ENCODE measurements around the gene SERPINA5.
"Not testable (repeated sequence)": the region's sequence is repeated elsewhere in the genome, so short reads cannot be mapped to it uniquely, and the experiment has no call there.

SERPINA5 gene

GRCh38 chr14:94631050-94631449 lies 49.8 kb downstream of the SERPINA5 start:
- DNase-seq: no peak

DNA sequence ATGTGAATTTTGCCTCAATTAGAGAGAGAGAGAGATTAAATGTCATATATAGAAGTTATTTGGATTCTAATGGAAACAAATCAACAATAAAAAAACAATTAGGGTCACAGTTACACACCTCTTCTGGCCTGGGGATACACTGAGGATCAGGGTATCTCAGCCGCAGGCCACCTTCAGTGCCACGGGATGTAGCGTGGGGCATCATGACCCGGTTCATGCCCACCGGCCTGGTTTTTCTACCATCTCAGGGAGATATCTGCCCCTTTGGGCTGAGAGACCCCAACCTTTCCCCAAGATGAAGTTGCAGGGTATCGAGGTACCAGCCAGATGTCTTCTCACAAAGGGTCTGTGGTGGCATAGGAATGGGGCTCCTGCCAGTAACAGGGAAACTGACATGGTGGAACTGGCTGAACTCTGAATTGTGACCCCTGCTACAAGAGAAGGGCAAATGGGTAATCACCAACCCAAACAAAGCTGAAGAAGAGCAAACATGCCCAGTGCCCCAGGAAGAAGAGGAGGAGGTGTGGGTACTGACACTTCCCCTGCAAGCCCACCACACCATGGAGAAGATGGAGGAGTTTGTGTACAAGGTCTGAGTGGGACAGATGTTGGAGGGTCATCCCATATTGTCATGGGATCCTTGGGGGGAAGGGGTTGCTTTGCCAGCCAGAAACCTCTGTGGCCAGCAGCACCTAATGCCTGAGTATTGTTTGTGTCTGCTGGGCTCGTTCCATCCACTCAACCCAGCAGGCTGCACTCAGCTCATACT lies 50.5 kb downstream of the SERPINA5 start:
- no peak for DNase-seq

DNA sequence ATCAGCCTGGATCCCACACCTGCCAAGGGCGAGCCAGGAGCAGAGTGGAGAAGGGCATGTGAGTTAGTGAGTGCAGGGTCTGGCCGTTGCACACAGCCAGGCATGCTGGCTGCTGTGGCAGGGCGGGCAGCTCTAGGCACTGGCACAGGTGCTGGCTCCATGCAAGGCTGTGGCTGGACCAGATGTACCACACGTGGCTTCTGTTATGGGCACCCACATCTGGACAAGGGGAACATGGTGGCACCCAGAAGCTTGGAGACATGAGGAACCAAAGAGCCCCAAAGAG lies 51.0 kb downstream of the SERPINA5 start:
- no peak for DNase-seq

DNA sequence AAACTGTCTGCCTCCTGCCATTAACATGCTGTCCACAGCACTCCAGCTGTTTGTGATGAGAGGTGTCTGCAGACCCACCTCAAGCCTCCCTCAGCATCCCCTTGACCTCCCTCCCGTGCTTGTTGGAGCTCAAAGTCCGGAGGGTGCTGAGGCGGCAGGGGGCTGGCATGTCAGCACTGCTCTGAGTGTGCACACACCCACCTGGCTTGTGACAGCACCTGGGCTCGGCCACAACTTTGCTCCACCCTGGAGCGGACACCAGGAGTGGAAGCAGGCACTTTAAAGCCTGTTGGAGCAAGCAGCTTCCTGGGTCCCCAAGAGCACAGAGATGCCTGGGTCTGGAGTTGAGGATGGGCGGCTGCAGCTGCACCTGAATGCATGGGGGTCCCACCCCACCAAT lies 51.9 kb downstream of the SERPINA5 start:
- DNase-seq: no peak

DNA sequence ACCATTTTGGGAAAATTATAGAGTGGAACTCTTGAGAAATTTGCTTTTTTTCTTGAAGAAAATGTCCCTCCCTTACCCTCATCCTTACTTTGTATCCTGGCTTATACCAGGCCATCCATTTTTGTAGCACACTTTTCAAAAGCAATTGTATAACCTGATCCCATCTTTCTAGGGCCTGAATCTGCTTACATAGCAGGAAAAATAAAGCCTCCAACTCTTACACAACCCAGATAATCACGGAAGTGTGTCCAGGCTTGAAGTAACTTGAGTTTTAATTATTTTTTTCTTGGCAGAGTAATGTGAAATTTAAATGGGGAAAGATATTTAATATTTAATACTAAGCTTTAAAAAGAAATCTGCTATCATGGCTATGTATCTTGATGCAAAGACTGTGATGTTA lies 53.9 kb downstream of the SERPINA5 start:
- DNase-seq: no peak

- DNase-seq: no peak
These were observed 55.7 kb downstream of the SERPINA5 start for GRCh38 chr14:94636744-94637412.

- DNase-seq: not testable (repeated sequence)
These were observed 56.6 kb downstream of the SERPINA5 start for GRCh38 chr14:94637814-94638213.

GRCh38 chr14:94638339-94638738 lies 57.1 kb downstream of the SERPINA5 start:
- DNase-seq: no peak

DNA sequence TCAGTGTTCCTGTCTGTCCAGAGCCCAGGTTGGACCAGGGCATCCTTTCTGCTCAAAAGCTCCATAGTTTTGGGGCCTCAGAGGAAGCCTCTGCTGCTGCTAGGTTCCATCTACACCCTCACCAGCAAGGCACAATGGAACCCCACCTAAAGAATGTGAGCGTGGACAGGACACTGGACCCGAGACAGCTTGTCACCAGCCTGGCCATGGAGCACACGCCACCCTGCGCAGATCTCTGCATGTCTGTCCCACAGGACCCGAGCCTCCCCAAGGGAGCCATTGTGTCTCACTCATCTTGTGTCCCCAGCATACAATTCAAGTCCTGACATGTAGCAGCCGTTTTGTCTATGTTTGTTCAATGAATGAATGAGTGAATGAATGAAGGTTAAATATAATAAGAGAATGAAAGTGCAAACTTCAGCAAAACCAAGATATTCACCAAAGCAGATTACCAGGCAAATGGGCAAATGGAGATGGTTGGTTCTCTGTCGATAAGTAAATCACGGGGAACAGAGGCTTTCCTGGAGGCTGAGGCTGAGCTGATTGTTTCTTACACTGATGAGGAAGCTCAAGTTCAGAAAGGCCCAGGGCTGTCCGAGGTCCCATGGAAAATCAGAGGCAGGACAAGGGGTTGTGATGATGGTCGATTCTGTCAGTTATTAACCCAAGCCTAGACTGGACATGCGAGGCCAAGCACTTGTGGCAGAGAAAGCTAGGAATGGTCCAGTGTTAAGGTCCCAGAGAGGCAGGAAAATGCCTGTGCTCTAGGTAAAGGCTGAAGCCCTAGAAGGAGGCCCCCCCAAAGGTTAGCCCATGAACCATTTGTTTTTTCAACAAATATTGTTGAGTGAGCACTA lies 58.0 kb downstream of the SERPINA5 start:
- DNase-seq: no peak

DNA sequence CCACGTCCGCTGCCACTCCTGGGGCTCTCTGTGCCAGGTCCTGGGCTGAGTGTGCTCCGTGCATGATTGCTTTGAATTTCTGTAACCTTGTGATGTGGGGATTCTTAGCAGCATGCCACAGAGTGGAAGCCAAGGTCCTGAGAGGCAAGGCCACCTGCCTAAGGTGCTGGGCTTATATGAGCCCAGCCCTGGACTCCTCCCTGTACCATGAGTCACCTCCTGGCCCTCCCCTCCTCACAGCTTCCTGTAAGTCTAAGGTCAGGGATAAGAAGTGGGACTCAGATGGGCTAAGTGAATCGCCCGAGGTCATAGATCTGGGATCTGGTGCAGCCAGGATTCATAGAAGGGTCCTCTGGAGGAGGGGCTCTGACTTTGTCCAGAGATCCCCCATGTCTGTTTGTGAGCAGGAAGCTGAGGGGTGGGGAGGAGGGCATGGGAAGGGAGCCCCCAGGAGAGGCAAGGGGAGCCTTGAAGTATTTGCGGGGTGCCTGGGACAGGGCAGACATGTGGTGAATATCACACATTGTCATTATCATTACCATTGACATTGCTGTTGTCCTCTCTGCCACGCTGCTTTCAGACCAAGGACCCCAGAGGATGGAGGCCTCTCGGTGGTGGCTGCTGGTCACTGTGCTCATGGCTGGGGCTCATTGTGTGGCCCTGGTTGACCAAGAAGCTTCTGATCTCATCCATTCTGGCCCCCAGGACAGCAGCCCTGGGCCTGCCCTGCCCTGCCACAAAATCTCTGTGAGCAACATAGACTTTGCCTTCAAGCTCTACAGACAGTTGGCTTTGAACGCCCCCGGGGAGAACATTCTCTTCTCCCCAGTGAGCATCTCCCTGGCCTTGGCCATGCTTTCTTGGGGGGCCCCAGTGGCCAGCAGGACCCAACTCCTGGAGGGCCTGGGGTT lies 59.8 kb downstream of the SERPINA5 start:
- no peak for DNase-seq

DNA sequence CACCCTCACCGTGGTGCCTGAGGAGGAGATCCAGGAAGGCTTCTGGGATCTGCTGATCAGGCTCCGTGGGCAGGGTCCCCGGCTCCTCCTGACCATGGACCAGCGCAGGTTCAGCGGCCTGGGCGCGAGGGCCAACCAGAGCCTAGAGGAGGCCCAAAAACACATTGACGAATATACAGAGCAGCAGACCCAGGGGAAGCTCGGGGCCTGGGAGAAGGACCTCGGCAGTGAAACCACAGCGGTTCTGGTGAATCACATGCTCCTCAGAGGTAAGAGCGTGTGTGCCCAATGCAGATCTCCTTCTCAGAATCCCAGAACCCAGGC lies 60.4 kb downstream of the SERPINA5 start:
- no peak for DNase-seq

Data from OCI-M1 (cell line).